HG03108 (cell line): ENCODE results near the gene OPRL1.
"Not testable (repeated sequence)": the region's sequence is repeated elsewhere in the genome, so short reads cannot be mapped to it uniquely, and the experiment has no call there.

ENCODE experiments used
- ATAC-seq: cut with Tn5 transposase; IDR thresholded peaks from one replicate; pipeline ENCODE4 v1.9.1; 2021; ENCODE audit warnings: moderate library complexity; ENCODE audit not compliant: unreplicated experiment

Gene OPRL1

GRCh38 chr20:64114356-64114971 lies 34.6 kb downstream of the OPRL1 start:
- no peak for ATAC-seq

GRCh38 chr20:64115171-64115911 lies 35.5 kb downstream of the OPRL1 start:
- ATAC-seq: no peak

- no peak for ATAC-seq
Observed at GRCh38 chr20:64116016-64116415, 36.1 kb downstream of the OPRL1 start.

- no peak for ATAC-seq
Observed at GRCh38 chr20:64116541-64117431, 36.9 kb downstream of the OPRL1 start.

GRCh38 chr20:64117432-64117777 lies 37.5 kb downstream of the OPRL1 start:
- not testable (repeated sequence) for ATAC-seq

- ATAC-seq: no peak
Observed at GRCh38 chr20:64119301-64119680, 39.4 kb downstream of the OPRL1 start.

GRCh38 chr20:64119681-64120341 lies 39.9 kb downstream of the OPRL1 start:
- ATAC-seq: no peak

GRCh38 chr20:64121586-64121985 lies 41.7 kb downstream of the OPRL1 start:
- ATAC-seq: no peak

- ATAC-seq: not testable (repeated sequence)
Observed at GRCh38 chr20:64122927-64123326, 43.0 kb downstream of the OPRL1 start.

- ATAC-seq: not testable (repeated sequence)
Observed at GRCh38 chr20:64123517-64123916, 43.6 kb downstream of the OPRL1 start.

- no peak for ATAC-seq
Observed at GRCh38 chr20:64129146-64129782, 49.4 kb downstream of the OPRL1 start.

- ATAC-seq: no peak
Observed at GRCh38 chr20:64130271-64130670, 50.4 kb downstream of the OPRL1 start.

GRCh38 chr20:64130876-64131275 lies 51.0 kb downstream of the OPRL1 start:
- ATAC-seq: no peak

- ATAC-seq: no peak
Observed at GRCh38 chr20:64131406-64131805, 51.5 kb downstream of the OPRL1 start.

GRCh38 chr20:64133951-64134407 lies 54.1 kb downstream of the OPRL1 start:
- no peak for ATAC-seq

GRCh38 chr20:64134744-64135143 lies 54.9 kb downstream of the OPRL1 start:
- ATAC-seq: not testable (repeated sequence)

- no peak for ATAC-seq
Observed at GRCh38 chr20:64136004-64136710, 56.3 kb downstream of the OPRL1 start.

GRCh38 chr20:64137598-64138031 lies 57.7 kb downstream of the OPRL1 start:
- no peak for ATAC-seq

GRCh38 chr20:64138276-64138815 lies 58.5 kb downstream of the OPRL1 start:
- no peak for ATAC-seq
